Activated CD4-positive, alpha-beta T cell treated with anti-CD3 and anti-CD28 coated beads, Interleukin-2, amount 10 ng/mL, durations not matched to agents 7 days and 5 days (primary cell): ENCODE measurements around the gene DHRS2. TPM values are rescaled to one million over a fixed set of nuclear protein-coding genes. Genes with fewer than 3 reads are reported as not detected.
"Not testable (repeated sequence)": the region's sequence is repeated elsewhere in the genome, so short reads cannot be mapped to it uniquely, and the experiment has no call there.

Source experiments
- CTCF ChIA-PET: fragments of 350-600 bp; sonication (Branson Sonifier 250); formaldehyde crosslinking; loops from one replicate; lab custom pipeline; 2021; ENCODE audit warnings: antibody characterized with exemption; lab: Charles Lee
- POLR2A ChIA-PET: fragments of 350-600 bp; sonication (Branson Sonifier 250); formaldehyde crosslinking; loops from one replicate; lab custom pipeline; 2021; ENCODE audit warnings: antibody characterized with exemption; lab: Charles Lee
- DNase-seq: peaks from one replicate; pipeline ENCODE4 v3.0.0-alpha.2; 2020
- H3K27ac Mint-ChIP-seq: one replicate; pipeline ENCODE4 v1.8.0; 2021; ENCODE audit warnings: mild to moderate bottlenecking, moderate library complexity, mixed read lengths
- H3K27me3 Mint-ChIP-seq: one replicate; pipeline ENCODE4 v1.8.0; 2021; ENCODE audit warnings: mixed read lengths
- H3K36me3 Mint-ChIP-seq: one replicate; pipeline ENCODE4 v1.8.0; 2021; ENCODE audit warnings: low read depth, mixed read lengths
- H3K4me1 Mint-ChIP-seq: one replicate; pipeline ENCODE4 v1.8.0; 2021; ENCODE audit warnings: mixed read lengths
- H3K4me3 Mint-ChIP-seq: one replicate; pipeline ENCODE4 v1.8.0; 2021; ENCODE audit warnings: mild to moderate bottlenecking, moderate library complexity, mixed read lengths
- H3K9me3 Mint-ChIP-seq: one replicate; pipeline ENCODE4 v1.8.0; 2021; ENCODE audit warnings: mixed read lengths
- total RNA-seq, 2 experiments: library from RNA; stranded (reverse); gene quantifications; one replicate each; pipeline ENCODE4 v1.2.3, GENCODE V29; 2021

Gene DHRS2
- total RNA-seq, 2 experiments from 2014 or later, result 0.44 to 0.50 TPM

DNA sequence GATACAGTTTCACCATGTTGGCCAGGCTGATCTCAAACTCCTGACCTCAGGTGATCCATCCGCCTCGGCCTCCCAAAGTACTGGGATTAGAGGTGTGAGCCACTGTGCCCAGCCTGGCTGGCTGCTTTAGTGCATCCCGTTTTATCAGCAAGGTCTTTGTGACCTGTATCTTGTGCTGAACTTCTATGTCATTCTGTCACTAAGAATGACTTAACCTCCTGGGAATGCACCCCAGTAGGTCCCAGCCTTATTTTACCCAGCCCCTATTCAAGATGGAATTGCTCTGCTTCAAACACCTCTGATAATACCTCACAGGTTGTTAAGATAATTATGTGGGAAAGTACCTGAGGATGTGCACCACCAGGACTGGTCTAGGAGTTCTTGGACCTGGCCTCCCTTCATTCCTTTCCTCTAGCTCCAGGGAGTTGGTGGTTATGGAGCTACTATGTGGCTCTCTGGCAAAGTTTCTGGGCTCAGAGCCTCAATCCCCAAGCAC, 31.4 kb upstream of the DHRS2 start:
- no peaks in the 10 kb centered on the region for H3K27me3 Mint-ChIP-seq
- peaks cover 18% of the 10 kb centered on the region for H3K4me1 Mint-ChIP-seq
- ChIA-PET POLR2A (no interaction called here), CTCF (interaction anchor here (0.8 kb wide), 1 partner anchor 16 kb away, joined by 5 read pairs; no protein-coding TSS in a partner anchor)
- no peak overlapping the region for H3K4me3 Mint-ChIP-seq
- no peak overlapping the region for H3K27ac Mint-ChIP-seq
- no peak for DNase-seq
- H3K36me3 Mint-ChIP-seq, result peaks cover 7% of the 10 kb centered on the region
- peaks cover 7% of the 10 kb centered on the region for H3K9me3 Mint-ChIP-seq

- H3K27me3 Mint-ChIP-seq, result no peaks in the 10 kb centered on the region
- H3K4me1 Mint-ChIP-seq, result peaks cover 31% of the 10 kb centered on the region
- no peak overlapping the region for H3K27ac Mint-ChIP-seq
- peaks cover 12% of the 10 kb centered on the region for H3K36me3 Mint-ChIP-seq
- DNase-seq, result no peak
- POLR2A ChIA-PET, result no interaction called here
- peaks cover 12% of the 10 kb centered on the region for H3K9me3 Mint-ChIP-seq
- H3K4me3 Mint-ChIP-seq, result no peak overlapping the region
- CTCF ChIA-PET, result interaction anchor here (0.7 to 1.0 kb wide), 2 partner anchors 15 to 26 kb away, joined by 3 read pairs; no protein-coding TSS in a partner anchor
Measured at GRCh38 chr14:23605931-23606585, 30.1 kb upstream of the DHRS2 start.

DNA sequence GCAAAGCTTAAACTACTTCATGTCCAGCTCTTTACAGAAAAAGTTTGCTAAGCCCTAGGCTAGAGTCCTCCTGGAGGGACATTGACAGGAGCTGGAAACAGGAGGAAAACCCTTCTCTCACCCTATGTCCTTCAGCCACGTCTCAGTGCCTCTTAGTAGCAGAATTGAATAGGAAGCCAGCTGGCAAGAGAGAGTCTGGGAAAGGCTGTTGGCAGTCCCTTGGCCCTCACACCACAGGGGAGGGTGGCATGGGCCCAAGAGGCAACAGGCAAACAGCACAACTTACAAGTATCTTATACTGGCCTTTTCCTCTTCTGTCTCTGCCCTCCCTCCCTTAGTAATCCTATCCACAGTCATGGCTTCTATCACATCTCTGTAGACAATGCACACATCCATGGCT, 27.7 kb upstream of the DHRS2 start:
- POLR2A ChIA-PET, result no interaction called here
- H3K9me3 Mint-ChIP-seq, result peaks cover 12% of the 10 kb centered on the region
- no peak overlapping the region for H3K27ac Mint-ChIP-seq
- no peak overlapping the region for H3K4me3 Mint-ChIP-seq
- DNase-seq, result no peak
- no peaks in the 10 kb centered on the region for H3K27me3 Mint-ChIP-seq
- CTCF ChIA-PET, result no interaction called here
- peaks cover 34% of the 10 kb centered on the region for H3K4me1 Mint-ChIP-seq
- peaks cover 12% of the 10 kb centered on the region for H3K36me3 Mint-ChIP-seq

DNA sequence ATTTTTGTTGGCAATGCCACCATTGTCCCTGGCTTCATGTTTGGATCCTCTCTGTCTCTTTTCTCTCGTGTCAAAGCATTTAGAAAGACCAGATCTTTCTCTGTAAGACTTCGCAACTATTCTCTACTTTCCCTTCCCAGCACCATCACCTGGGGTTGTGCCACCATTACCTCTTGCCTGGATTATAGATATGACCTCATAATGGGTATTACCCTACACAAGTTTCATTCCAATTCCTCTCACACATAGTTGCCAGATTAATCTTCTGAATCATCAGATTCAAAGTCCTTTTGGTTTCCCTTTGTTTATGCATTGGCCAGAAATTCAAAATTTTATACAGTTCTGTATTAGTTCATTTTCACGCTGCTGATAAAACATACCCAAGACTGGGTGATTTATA, 27.2 kb upstream of the DHRS2 start:
- H3K27ac Mint-ChIP-seq, result peak overlapping the region; percentile 66
- DNase-seq, result no peak
- H3K4me3 Mint-ChIP-seq, result no peak overlapping the region
- ChIA-PET CTCF (no interaction called here), POLR2A (no interaction called here)
- H3K9me3 Mint-ChIP-seq, result peaks cover 12% of the 10 kb centered on the region
- peaks cover 12% of the 10 kb centered on the region for H3K36me3 Mint-ChIP-seq
- H3K4me1 Mint-ChIP-seq, result peaks cover 34% of the 10 kb centered on the region
- H3K27me3 Mint-ChIP-seq, result no peaks in the 10 kb centered on the region

DNA sequence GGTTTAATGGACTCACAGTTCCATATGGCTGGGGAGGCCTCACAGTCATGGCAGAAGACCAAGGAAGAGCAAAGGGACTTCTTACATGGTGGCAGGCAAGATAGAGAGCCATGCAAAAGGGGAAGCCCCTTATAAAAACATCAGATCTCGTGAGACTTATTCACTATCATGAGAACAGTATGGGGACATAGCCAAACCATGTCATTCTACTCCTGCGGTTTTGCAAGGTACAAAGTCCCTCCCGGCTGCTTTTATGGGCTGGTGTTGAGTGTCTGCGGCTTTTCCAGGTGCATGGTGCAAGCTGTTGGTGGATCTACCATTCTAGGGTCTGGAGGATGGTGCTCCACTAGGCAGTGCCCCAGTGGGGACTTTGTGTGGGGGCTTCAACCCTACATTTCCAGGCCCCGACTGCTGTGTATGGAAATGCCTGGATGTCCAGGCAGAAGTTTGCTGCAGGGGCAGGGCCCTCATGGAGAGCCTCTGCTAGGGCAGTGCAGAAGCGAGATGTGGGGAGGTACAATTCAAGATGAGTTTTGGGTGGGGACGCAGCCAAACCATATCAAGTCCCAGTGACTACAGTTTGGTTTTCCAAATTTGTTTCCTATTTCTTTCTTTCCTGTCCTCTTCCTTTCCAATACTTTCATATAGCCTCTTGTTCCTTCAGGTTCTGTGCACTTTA, 26.6 kb upstream of the DHRS2 start:
- H3K27me3 Mint-ChIP-seq, H3K4me3 Mint-ChIP-seq, DNase-seq, POLR2A ChIA-PET: not testable (repeated sequence)
- peak overlapping the region; percentile 93 for H3K27ac Mint-ChIP-seq
- CTCF ChIA-PET, result interaction anchor here (1.9 kb wide), 1 partner anchor 12 kb away, joined by 4 read pairs; no protein-coding TSS in a partner anchor
- H3K9me3 Mint-ChIP-seq, result peaks cover 12% of the 10 kb centered on the region
- peaks cover 34% of the 10 kb centered on the region for H3K4me1 Mint-ChIP-seq
- H3K36me3 Mint-ChIP-seq, result peaks cover 12% of the 10 kb centered on the region

- POLR2A ChIA-PET, result no interaction called here
- peak; percentile 34 for DNase-seq
- CTCF ChIA-PET, result interaction anchor here (0.7 to 4.9 kb wide), 5 partner anchors 9 to 22 kb away, joined by 3 to 34 read pairs (median 4); no protein-coding TSS in a partner anchor
- Mint-ChIP-seq H3K4me3 (no peak overlapping the region), H3K4me1 (peaks cover 34% of the 10 kb centered on the region), H3K9me3 (peaks cover 12% of the 10 kb centered on the region), H3K27me3 (peaks cover 1% of the 10 kb centered on the region), H3K36me3 (peaks cover 12% of the 10 kb centered on the region), H3K27ac (peak overlapping the region; percentile 93)
Measured at GRCh38 chr14:23610090-23610814, 25.9 kb upstream of the DHRS2 start.

GRCh38 chr14:23610815-23611289, 25.3 kb upstream of the DHRS2 start:
- peak; percentile 33 for DNase-seq
- peaks cover 12% of the 10 kb centered on the region for H3K9me3 Mint-ChIP-seq
- H3K4me1 Mint-ChIP-seq, result peaks cover 31% of the 10 kb centered on the region
- H3K36me3 Mint-ChIP-seq, result peaks cover 12% of the 10 kb centered on the region
- ChIA-PET POLR2A (no interaction called here), CTCF (interaction anchor here (0.6 to 4.9 kb wide), 6 partner anchors 10 to 423 kb away, joined by 3 to 34 read pairs (median 4); no protein-coding TSS in a partner anchor)
- H3K27me3 Mint-ChIP-seq, result peaks cover 5% of the 10 kb centered on the region
- H3K27ac Mint-ChIP-seq, result peak overlapping the region; percentile 93
- H3K4me3 Mint-ChIP-seq, result no peak overlapping the region

- Mint-ChIP-seq H3K9me3 (peaks cover 12% of the 10 kb centered on the region), H3K27ac (no peak overlapping the region), H3K4me3 (no peak overlapping the region), H3K27me3 (peaks cover 5% of the 10 kb centered on the region), H3K4me1 (peaks cover 25% of the 10 kb centered on the region), H3K36me3 (peaks cover 12% of the 10 kb centered on the region)
- DNase-seq, result no peak
- CTCF ChIA-PET, result interaction anchor here (4.9 kb wide), 1 partner anchor 20 kb away, joined by 34 read pairs; no protein-coding TSS in a partner anchor
- POLR2A ChIA-PET, result no interaction called here
Measured at GRCh38 chr14:23612354-23612732, 23.8 kb upstream of the DHRS2 start.

DNA sequence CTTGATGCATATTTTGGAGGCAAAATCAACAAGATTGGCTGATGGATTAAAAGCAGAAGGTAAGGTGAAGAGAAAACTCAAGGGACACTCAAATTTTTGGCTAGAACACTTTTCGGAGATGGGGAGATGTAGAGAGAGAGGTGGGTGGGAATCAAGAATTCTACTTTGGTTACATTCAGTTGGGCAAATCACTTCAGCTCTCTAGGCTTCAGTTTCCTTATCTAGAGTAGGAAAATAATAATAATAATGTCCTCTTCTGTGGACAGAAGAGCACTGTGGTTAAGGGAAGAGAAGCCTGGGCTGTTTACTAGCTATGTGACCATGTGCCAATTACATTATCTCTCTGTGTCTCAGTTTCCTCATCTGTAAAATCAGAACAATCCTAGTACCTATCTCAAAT, 23.4 kb upstream of the DHRS2 start:
- POLR2A ChIA-PET, result no interaction called here
- no peak overlapping the region for H3K4me3 Mint-ChIP-seq
- peaks cover 12% of the 10 kb centered on the region for H3K36me3 Mint-ChIP-seq
- peak overlapping the region; percentile 7 for H3K27ac Mint-ChIP-seq
- peaks cover 5% of the 10 kb centered on the region for H3K27me3 Mint-ChIP-seq
- peaks cover 12% of the 10 kb centered on the region for H3K9me3 Mint-ChIP-seq
- no peak for DNase-seq
- H3K4me1 Mint-ChIP-seq, result peaks cover 25% of the 10 kb centered on the region
- CTCF ChIA-PET, result interaction anchor here (4.9 kb wide), 1 partner anchor 20 kb away, joined by 34 read pairs; no protein-coding TSS in a partner anchor

GRCh38 chr14:23613242-23614070, 22.7 kb upstream of the DHRS2 start:
- DNase-seq, result no peak
- Mint-ChIP-seq H3K4me1 (peaks cover 25% of the 10 kb centered on the region), H3K9me3 (peaks cover 12% of the 10 kb centered on the region), H3K27ac (no peak overlapping the region), H3K36me3 (peaks cover 12% of the 10 kb centered on the region), H3K27me3 (peaks cover 7% of the 10 kb centered on the region), H3K4me3 (no peak overlapping the region)
- ChIA-PET CTCF (interaction anchor here (4.9 kb wide), 1 partner anchor 19 kb away, joined by 34 read pairs; no protein-coding TSS in a partner anchor), POLR2A (interaction anchor here (0.5 kb wide), 1 partner anchor 291 kb away, joined by 3 read pairs; no protein-coding TSS in a partner anchor)

GRCh38 chr14:23614395-23614828, 21.8 kb upstream of the DHRS2 start:
- Mint-ChIP-seq H3K9me3 (peaks cover 5% of the 10 kb centered on the region), H3K36me3 (peaks cover 4% of the 10 kb centered on the region), H3K27ac (no peak overlapping the region), H3K4me3 (no peak overlapping the region), H3K4me1 (peaks cover 18% of the 10 kb centered on the region), H3K27me3 (peaks cover 8% of the 10 kb centered on the region)
- CTCF ChIA-PET, result interaction anchor here (1.5 to 4.9 kb wide), 2 partner anchors 18 to 21 kb away, joined by 3 to 34 read pairs; no protein-coding TSS in a partner anchor
- POLR2A ChIA-PET, result interaction anchor here (0.5 kb wide), 1 partner anchor 292 kb away, joined by 3 read pairs; no protein-coding TSS in a partner anchor
- DNase-seq, result no peak
